Transverse colon (tissue), 4 donors: ENCODE results near the gene CACNA1S. TPM values are rescaled to one million over a fixed set of nuclear protein-coding genes. Genes with fewer than 3 reads are reported as not detected.

ENCODE experiments used
- DNase-seq: peaks from one replicate; pipeline ENCODE4 v3.0.0-alpha.2; 2019
- H3K27ac ChIP-seq, 4 donors: fragments of 200-600 bp; sonication (generic); 2 replicates each; pipeline ENCODE4 v1.5.1; 2016 to 2018; ENCODE audit warnings: inconsistent platforms in 4 of 4
- H3K27me3 ChIP-seq: fragments of 200-600 bp; sonication (generic); 2 replicates; pipeline ENCODE4 v1.5.1; 2017; ENCODE audit warnings: inconsistent platforms
- H3K36me3 ChIP-seq, 4 donors: fragments of 200-600 bp; sonication (generic); 2 replicates each; pipeline ENCODE4 v1.5.1; 2017 to 2019; ENCODE audit warnings: inconsistent platforms in 4 of 4
- H3K4me1 ChIP-seq, 4 donors: fragments of 200-600 bp; sonication (generic); 2 replicates each; pipeline ENCODE4 v1.5.1; 2017 to 2020; ENCODE audit warnings: inconsistent platforms in 4 of 4
- H3K4me3 ChIP-seq, 4 donors: fragments of 200-600 bp; sonication (generic); 1 replicate in 1 of 4; 2 replicates in 3 of 4; pipeline versions ENCODE4 v1.5.1 to v1.6.1; 2017 to 2019; ENCODE audit warnings: inconsistent platforms in 4 of 4
- H3K9me3 ChIP-seq, 2 donors: fragments of 200-600 bp; sonication (generic); 2 replicates each; pipeline ENCODE4 v1.5.1; 2017 to 2019; ENCODE audit warnings: inconsistent platforms in 2 of 2
- CTCF ChIP-seq, 5 experiments: fragments of 200-600 bp in 3 of 5; fragments of 450-650 bp in 2 of 5; sonication (generic) in 3 of 5; IDR thresholded peaks; 1 replicate in 2 of 5; 2 replicates in 3 of 5; pipeline ENCODE4 v1.5.1; 2016 to 2017; ENCODE audit warnings: antibody characterized with exemption in 5 of 5, inconsistent platforms in 3 of 5, mild to moderate bottlenecking in 2 of 5, moderate library complexity in 1 of 5
- EP300 ChIP-seq: sonication (generic); formaldehyde crosslinking; IDR thresholded peaks from one replicate; pipeline ENCODE4 v1.6.1; 2017; ENCODE audit warnings: antibody characterized with exemption, low read depth
- POLR2A ChIP-seq: fragments of 450-650 bp; IDR thresholded peaks from one replicate; pipeline ENCODE4 v1.6.1; 2016; ENCODE audit warnings: antibody characterized with exemption, mild to moderate bottlenecking, moderate library complexity
- POLR2AphosphoS5 ChIP-seq, 3 donors: sonication (generic); formaldehyde crosslinking; IDR thresholded peaks; one replicate each; pipeline ENCODE4 v1.6.1; 2016; ENCODE audit warnings: antibody characterized with exemption in 3 of 3
- WGBS, 2 donors: methylation state at CpG; one replicate each; pipeline ENCODE4 v1.1.5; 2018; ENCODE audit warnings: low coverage in 1 of 2; 5-methylcytosine and 5-hydroxymethylcytosine counted together
- in situ Hi-C, 4 donors: fragments of 200-750 bp; cut with MboI; loops; one replicate each; pipeline versions ENCODE4 v1.15.0 to v1.15.1; 2017; ENCODE audit warnings: low sequenced_read_pairs in 3 of 4, low pct_ligation_motif_present in 1 of 4, low pct_unique_long_range_greater_than_20kb in 1 of 4
- intact Hi-C: fragments of 100-400 bp; cut with DNase I; formaldehyde crosslinking; loops from one replicate; pipeline ENCODE4 v1.15.1; 2023; ENCODE audit warnings: low total_unique reads
- total RNA-seq, 4 donors: library from RNA; depleted of rRNA; stranded (reverse); fragments of >200 nt; gene quantifications; one replicate each; pipeline ENCODE4 v1.1.0, GENCODE V29; 2016

The CACNA1S gene
- total RNA-seq, 4 donors from 2014 or later: not detected

- Histone ChIP-seq H3K36me3 (no peaks in the 10 kb centered on the region), H3K27ac (no peak overlapping the region), H3K9me3 (no peaks in the 10 kb centered on the region), H3K4me3 (no peak overlapping the region), H3K4me1 (peaks cover 2 to 15% (median 9%) of the 10 kb centered on the region in 4 donors), H3K27me3 (no peaks in the 10 kb centered on the region)
- 69 to 75% methylated on average over 1 to 5 of the region's 5 CpGs for WGBS, 2 donors
- no peak for DNase-seq
- TF ChIP-seq EP300: no peak
- TF ChIP-seq CTCF (IDR thresholded peaks at IDR 0.05): no peak
- no peak for TF ChIP-seq POLR2A
- TF ChIP-seq POLR2AphosphoS5 (IDR thresholded peaks at IDR 0.05): no peak
- in situ Hi-C loops: no loop called here
- intact Hi-C loops: no loop called here
Observed at GRCh38 chr1:201059871-201060555, 52.2 kb downstream of the CACNA1S start.

GRCh38 chr1:201059401-201059800 is 52.8 kb downstream of the CACNA1S start:
- Histone ChIP-seq H3K9me3 (no peaks in the 10 kb centered on the region), H3K27me3 (no peaks in the 10 kb centered on the region), H3K36me3 (no peaks in the 10 kb centered on the region), H3K4me1 (peaks cover 2 to 17% (median 9%) of the 10 kb centered on the region in 4 donors), H3K4me3 (no peak overlapping the region), H3K27ac (no peak overlapping the region)
- TF ChIP-seq POLR2AphosphoS5 (IDR thresholded peaks at IDR 0.05) (no peak), EP300 (no peak), POLR2A (no peak), CTCF (IDR thresholded peaks at IDR 0.05) (no peak)
- in situ Hi-C loops: no loop called here
- no peak for DNase-seq
- intact Hi-C loops: no loop called here
- WGBS, 2 donors: 83 to 100% methylated on average over 1 to 3 of the region's 3 CpGs

GRCh38 chr1:201054091-201054543 is 58.1 kb downstream of the CACNA1S start:
- no peaks in the 10 kb centered on the region for H3K36me3 ChIP-seq
- no peaks in the 10 kb centered on the region for H3K9me3 ChIP-seq
- 68% methylated on average over 10 of the region's 10 CpGs; no CpG with 5 or more reads in 1 of the 2 donors for WGBS, 2 donors
- no peaks in the 10 kb centered on the region for H3K27me3 ChIP-seq
- peaks cover 0 to 17% (median 5%) of the 10 kb centered on the region in 4 donors for H3K4me1 ChIP-seq
- no peak overlapping the region for H3K4me3 ChIP-seq
- in situ Hi-C loops (no loop called here), intact Hi-C loops (no loop called here)
- DNase-seq: no peak
- no peak overlapping the region for H3K27ac ChIP-seq
- TF ChIP-seq POLR2A: no peak
- no peak for TF ChIP-seq CTCF (IDR thresholded peaks at IDR 0.05)
- TF ChIP-seq EP300: no peak
- no peak for TF ChIP-seq POLR2AphosphoS5 (IDR thresholded peaks at IDR 0.05)

GRCh38 chr1:201053155-201053860 is 58.9 kb downstream of the CACNA1S start:
- in situ Hi-C loops: no loop called here
- H3K27ac ChIP-seq: no peak overlapping the region
- intact Hi-C loops: no loop called here
- no peaks in the 10 kb centered on the region for H3K36me3 ChIP-seq
- TF ChIP-seq POLR2AphosphoS5 (IDR thresholded peaks at IDR 0.05): no peak
- no peak for TF ChIP-seq CTCF (IDR thresholded peaks at IDR 0.05)
- TF ChIP-seq EP300: no peak
- TF ChIP-seq POLR2A: no peak
- no peak for DNase-seq
- H3K9me3 ChIP-seq: no peaks in the 10 kb centered on the region
- no peaks in the 10 kb centered on the region for H3K27me3 ChIP-seq
- 86% methylated on average over 22 of the region's 22 CpGs; no CpG with 5 or more reads in 1 of the 2 donors for WGBS, 2 donors
- H3K4me1 ChIP-seq: peaks cover 0 to 17% (median 5%) of the 10 kb centered on the region in 4 donors
- H3K4me3 ChIP-seq: no peak overlapping the region
